DND-41 (cell line): ENCODE results near the gene RABGAP1L.

Source experiments
- ATAC-seq: fragments of 200-7000 bp; cut with Tn5 transposase; 3 replicates; pipeline ENCODE4 v1.9.1; 2021; ENCODE audit warnings: low read depth; ENCODE audit not compliant: insufficient read depth
- DNase-seq: peaks from one replicate; pipeline ENCODE4 v3.0.0-alpha.2; 2020
- H2AFZ ChIP-seq: 2 replicates; pipeline ENCODE4 v1.6.0; 2012; ENCODE audit warnings: low read depth, low read length
- H3K27ac ChIP-seq: 2 replicates; pipeline ENCODE4 v1.5.1; 2012; ENCODE audit warnings: low read length, inconsistent platforms
- H3K27me3 ChIP-seq: fragments of 200-600 bp; sonication (generic); 2 replicates; pipeline ENCODE4 v1.6.0; 2012; ENCODE audit warnings: low read length, mild to moderate bottlenecking, inconsistent platforms; ENCODE audit not compliant: insufficient read depth, poor library complexity
- H3K36me3 ChIP-seq: 2 replicates; pipeline ENCODE4 v1.5.1; 2012; ENCODE audit warnings: low read length, inconsistent platforms; ENCODE audit not compliant: insufficient read depth
- H3K4me1 ChIP-seq: 2 replicates; pipeline ENCODE4 v1.5.1; 2012; ENCODE audit warnings: mild to moderate bottlenecking, low read length; ENCODE audit not compliant: insufficient read depth
- H3K4me2 ChIP-seq: 2 replicates; pipeline ENCODE4 v1.6.0; 2012; ENCODE audit warnings: mild to moderate bottlenecking, moderate library complexity, low read length, inconsistent platforms; ENCODE audit not compliant: insufficient read depth
- H3K4me3 ChIP-seq, 2 experiments: fragments of 200-600 bp in 1 of 2; shearing (Covaris generic) in 1 of 2; 2 replicates each; pipeline ENCODE4 v1.5.1; 2012 to 2016; ENCODE audit warnings: inconsistent platforms in 2 of 2, low read length in 2 of 2, mild to moderate bottlenecking in 2 of 2, low read depth in 1 of 2, moderate library complexity in 1 of 2
- H3K79me2 ChIP-seq: 2 replicates; pipeline ENCODE4 v1.6.0; 2012; ENCODE audit warnings: low read length, inconsistent platforms; ENCODE audit not compliant: insufficient read depth
- H3K9ac ChIP-seq: 2 replicates; pipeline ENCODE4 v1.6.0; 2012; ENCODE audit warnings: low read depth, mild to moderate bottlenecking, inconsistent platforms, low read length, moderate library complexity
- H3K9me3 ChIP-seq: 2 replicates; pipeline ENCODE4 v1.5.1; 2012; ENCODE audit warnings: low read length, moderate library complexity, mild to moderate bottlenecking, inconsistent platforms; ENCODE audit not compliant: insufficient read depth, severe bottlenecking
- H4K20me1 ChIP-seq: 2 replicates; pipeline ENCODE4 v1.6.0; 2012; ENCODE audit warnings: low read length; ENCODE audit not compliant: insufficient read depth
- CTCF ChIP-seq: IDR thresholded peaks from 2 replicates; pipeline ENCODE4 v1.5.1; 2012; ENCODE audit warnings: borderline replicate concordance, low read length, moderate library complexity, mild to moderate bottlenecking; ENCODE audit not compliant: poor library complexity, severe bottlenecking; ENCODE audit errors: extremely low read depth
- EZH2 ChIP-seq: IDR thresholded peaks from 3 replicates; pipeline ENCODE4 v1.6.1; 2012; ENCODE audit warnings: borderline replicate concordance, low read depth, mild to moderate bottlenecking, moderate library complexity, low read length, inconsistent platforms; ENCODE audit not compliant: severe bottlenecking

Gene RABGAP1L

GRCh38 chr1:174809755-174810280 lies 650.5 kb downstream of the RABGAP1L start:
- DNase-seq (no peak), ATAC-seq (no peak)
- Histone ChIP-seq H2AFZ (no peak overlapping the region), H3K36me3 (no peaks in the 10 kb centered on the region), H3K79me2 (no peaks in the 10 kb centered on the region), H3K27me3 (no peaks in the 10 kb centered on the region), H3K27ac (no peak overlapping the region), H3K9me3 (no peaks in the 10 kb centered on the region), H3K4me1 (no peaks in the 10 kb centered on the region), H3K9ac (no peak overlapping the region), H3K4me3 (no peak overlapping the region), H4K20me1 (no peaks in the 10 kb centered on the region), H3K4me2 (no peak overlapping the region)
- no peak for TF ChIP-seq CTCF
- no peak for TF ChIP-seq EZH2

GRCh38 chr1:174812016-174812415 lies 652.7 kb downstream of the RABGAP1L start:
- no peaks in the 10 kb centered on the region for H3K79me2 ChIP-seq
- H3K27me3 ChIP-seq = no peaks in the 10 kb centered on the region
- no peak overlapping the region for H2AFZ ChIP-seq
- no peak overlapping the region for H3K27ac ChIP-seq
- H3K4me2 ChIP-seq = no peak overlapping the region
- DNase-seq (no peak), ATAC-seq (no peak)
- no peaks in the 10 kb centered on the region for H4K20me1 ChIP-seq
- no peak for TF ChIP-seq EZH2
- TF ChIP-seq CTCF = no peak
- no peaks in the 10 kb centered on the region for H3K4me1 ChIP-seq
- H3K4me3 ChIP-seq = no peak overlapping the region
- H3K9ac ChIP-seq = no peak overlapping the region
- H3K9me3 ChIP-seq = no peaks in the 10 kb centered on the region
- H3K36me3 ChIP-seq = no peaks in the 10 kb centered on the region

- Histone ChIP-seq H3K36me3 (no peaks in the 10 kb centered on the region), H3K9me3 (no peaks in the 10 kb centered on the region), H3K9ac (no peak overlapping the region), H3K4me1 (no peaks in the 10 kb centered on the region), H3K4me3 (no peak overlapping the region), H3K79me2 (no peaks in the 10 kb centered on the region), H2AFZ (no peak overlapping the region), H3K27me3 (no peaks in the 10 kb centered on the region), H3K4me2 (no peak overlapping the region), H3K27ac (no peak overlapping the region), H4K20me1 (no peaks in the 10 kb centered on the region)
- no peak for TF ChIP-seq CTCF
- TF ChIP-seq EZH2 = no peak
- ATAC-seq (no peak), DNase-seq (no peak)
Measured at GRCh38 chr1:174812656-174813055, 653.3 kb downstream of the RABGAP1L start.

GRCh38 chr1:174815036-174815435 lies 655.7 kb downstream of the RABGAP1L start:
- DNase-seq = no peak
- Histone ChIP-seq H3K9ac (no peak overlapping the region), H3K9me3 (no peaks in the 10 kb centered on the region), H3K36me3 (no peaks in the 10 kb centered on the region), H3K27ac (no peak overlapping the region), H3K4me2 (no peak overlapping the region), H3K27me3 (no peaks in the 10 kb centered on the region), H4K20me1 (no peaks in the 10 kb centered on the region), H3K4me3 (no peak overlapping the region), H2AFZ (no peak overlapping the region), H3K79me2 (no peaks in the 10 kb centered on the region), H3K4me1 (no peaks in the 10 kb centered on the region)
- TF ChIP-seq CTCF (no peak), EZH2 (no peak)
- ATAC-seq = no peak
